ENCODE data around the gene GATAD2A. TPM values are rescaled to one million over a fixed set of nuclear protein-coding genes. Genes with fewer than 3 reads are reported as not detected.
"Not testable (repeated sequence)": the region's sequence is repeated elsewhere in the genome, so short reads cannot be mapped to it uniquely, and the experiment has no call there.

Gene GATAD2A
- total RNA-seq, 1 donor from 2014 or later, result 82.6 TPM

DNA sequence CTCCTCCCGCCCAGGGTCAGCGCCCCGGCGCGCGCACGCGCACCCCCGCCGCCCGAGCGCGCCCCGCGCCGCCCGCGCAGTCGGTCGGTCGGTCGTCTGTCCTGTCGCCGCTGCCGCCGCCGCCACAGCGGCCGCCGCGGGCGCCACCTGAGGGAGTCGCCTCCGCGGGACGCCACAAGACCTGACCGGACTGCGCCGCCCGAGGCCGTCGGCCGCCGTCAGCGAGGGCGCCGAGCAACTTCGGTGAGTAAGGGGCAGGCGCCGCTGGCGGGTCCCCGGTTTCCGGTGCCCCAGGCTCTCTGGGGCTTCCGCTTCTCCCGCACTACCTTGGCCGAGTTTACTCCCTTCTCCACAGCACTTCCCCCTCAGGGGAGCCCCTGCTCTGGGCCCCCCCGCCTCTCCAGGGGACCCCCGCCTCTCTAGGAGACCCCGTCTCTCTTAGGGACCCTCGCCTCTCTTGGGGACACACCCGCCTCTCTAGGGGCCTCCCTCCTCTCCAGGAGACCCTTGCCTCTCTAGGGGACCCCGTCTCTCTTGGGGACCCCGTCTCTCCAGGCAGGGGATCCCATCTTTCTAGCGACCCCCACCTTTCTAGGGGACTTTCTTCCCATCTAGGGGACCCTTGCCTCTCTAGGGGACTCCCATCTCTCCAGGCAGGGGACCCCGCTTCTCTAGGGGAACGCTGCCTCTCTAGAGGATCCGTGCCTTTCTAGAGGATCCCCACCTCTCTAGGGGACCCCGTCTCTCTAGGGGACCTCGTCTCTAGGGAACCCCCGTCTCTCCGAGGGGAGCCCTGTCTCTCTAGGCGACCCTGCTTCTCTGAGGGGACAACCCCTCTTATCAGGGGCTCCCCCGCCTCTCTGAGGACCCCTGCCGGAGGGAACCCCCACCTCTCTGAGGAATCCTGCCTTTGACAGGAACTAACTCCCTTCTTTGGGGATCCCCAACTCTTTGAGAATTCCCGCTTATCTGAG, 19.3 kb upstream of the GATAD2A start:
- Mint-ChIP-seq H3K27ac (ENCODE audit: unreplicated experiment) (peak overlapping the region; percentile 73), H3K9me3 (ENCODE audit: low read depth) (no peaks in the 10 kb centered on the region), H3K36me3 (ENCODE audit: low read depth) (no peaks in the 10 kb centered on the region), H3K4me1 (ENCODE audit: low read depth) (peaks cover 32% of the 10 kb centered on the region), H3K27me3 (ENCODE audit: low read depth) (no peaks in the 10 kb centered on the region), H3K4me3 (ENCODE audit: unreplicated experiment) (peak overlapping the region; percentile 76)
- TF ChIP-seq, protein P1, sequence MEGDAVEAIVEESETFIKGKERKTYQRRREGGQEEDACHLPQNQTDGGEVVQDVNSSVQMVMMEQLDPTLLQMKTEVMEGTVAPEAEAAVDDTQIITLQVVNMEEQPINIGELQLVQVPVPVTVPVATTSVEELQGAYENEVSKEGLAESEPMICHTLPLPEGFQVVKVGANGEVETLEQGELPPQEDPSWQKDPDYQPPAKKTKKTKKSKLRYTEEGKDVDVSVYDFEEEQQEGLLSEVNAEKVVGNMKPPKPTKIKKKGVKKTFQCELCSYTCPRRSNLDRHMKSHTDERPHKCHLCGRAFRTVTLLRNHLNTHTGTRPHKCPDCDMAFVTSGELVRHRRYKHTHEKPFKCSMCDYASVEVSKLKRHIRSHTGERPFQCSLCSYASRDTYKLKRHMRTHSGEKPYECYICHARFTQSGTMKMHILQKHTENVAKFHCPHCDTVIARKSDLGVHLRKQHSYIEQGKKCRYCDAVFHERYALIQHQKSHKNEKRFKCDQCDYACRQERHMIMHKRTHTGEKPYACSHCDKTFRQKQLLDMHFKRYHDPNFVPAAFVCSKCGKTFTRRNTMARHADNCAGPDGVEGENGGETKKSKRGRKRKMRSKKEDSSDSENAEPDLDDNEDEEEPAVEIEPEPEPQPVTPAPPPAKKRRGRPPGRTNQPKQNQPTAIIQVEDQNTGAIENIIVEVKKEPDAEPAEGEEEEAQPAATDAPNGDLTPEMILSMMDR (IDR thresholded peaks at IDR 0.05), result peak; percentile 38
- DNase-seq (ENCODE audit: low spot score), result peak; percentile 84

DNA sequence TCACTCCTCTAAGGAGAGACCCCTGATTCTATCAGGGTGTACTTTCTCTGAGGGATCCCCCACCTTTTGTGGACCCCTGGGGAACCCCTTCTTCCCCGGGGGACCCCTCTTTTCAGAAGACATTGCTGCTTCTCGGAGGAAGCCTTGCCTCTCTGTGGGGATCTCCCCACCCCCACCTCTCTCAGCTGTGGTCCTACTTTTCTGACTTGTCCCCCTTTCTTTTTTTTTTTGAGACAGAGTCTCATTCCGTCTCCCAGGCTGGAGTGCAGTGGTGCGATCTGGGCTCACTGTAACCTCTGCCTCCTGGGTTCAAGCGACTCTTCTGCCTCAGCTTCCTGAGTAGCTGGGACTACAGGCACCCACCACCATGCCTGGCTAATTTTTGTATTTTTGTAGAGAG, 18.4 kb upstream of the GATAD2A start:
- Mint-ChIP-seq H3K4me3 (ENCODE audit: unreplicated experiment) (peak overlapping the region; percentile 72), H3K27me3 (ENCODE audit: low read depth) (no peaks in the 10 kb centered on the region), H3K36me3 (ENCODE audit: low read depth) (no peaks in the 10 kb centered on the region), H3K4me1 (ENCODE audit: low read depth) (peaks cover 38% of the 10 kb centered on the region), H3K9me3 (ENCODE audit: low read depth) (no peaks in the 10 kb centered on the region), H3K27ac (ENCODE audit: unreplicated experiment) (peak overlapping the region; percentile 73)
- DNase-seq (ENCODE audit: low spot score), result no peak
- TF ChIP-seq, protein P1 (IDR thresholded peaks at IDR 0.05), result no peak

DNA sequence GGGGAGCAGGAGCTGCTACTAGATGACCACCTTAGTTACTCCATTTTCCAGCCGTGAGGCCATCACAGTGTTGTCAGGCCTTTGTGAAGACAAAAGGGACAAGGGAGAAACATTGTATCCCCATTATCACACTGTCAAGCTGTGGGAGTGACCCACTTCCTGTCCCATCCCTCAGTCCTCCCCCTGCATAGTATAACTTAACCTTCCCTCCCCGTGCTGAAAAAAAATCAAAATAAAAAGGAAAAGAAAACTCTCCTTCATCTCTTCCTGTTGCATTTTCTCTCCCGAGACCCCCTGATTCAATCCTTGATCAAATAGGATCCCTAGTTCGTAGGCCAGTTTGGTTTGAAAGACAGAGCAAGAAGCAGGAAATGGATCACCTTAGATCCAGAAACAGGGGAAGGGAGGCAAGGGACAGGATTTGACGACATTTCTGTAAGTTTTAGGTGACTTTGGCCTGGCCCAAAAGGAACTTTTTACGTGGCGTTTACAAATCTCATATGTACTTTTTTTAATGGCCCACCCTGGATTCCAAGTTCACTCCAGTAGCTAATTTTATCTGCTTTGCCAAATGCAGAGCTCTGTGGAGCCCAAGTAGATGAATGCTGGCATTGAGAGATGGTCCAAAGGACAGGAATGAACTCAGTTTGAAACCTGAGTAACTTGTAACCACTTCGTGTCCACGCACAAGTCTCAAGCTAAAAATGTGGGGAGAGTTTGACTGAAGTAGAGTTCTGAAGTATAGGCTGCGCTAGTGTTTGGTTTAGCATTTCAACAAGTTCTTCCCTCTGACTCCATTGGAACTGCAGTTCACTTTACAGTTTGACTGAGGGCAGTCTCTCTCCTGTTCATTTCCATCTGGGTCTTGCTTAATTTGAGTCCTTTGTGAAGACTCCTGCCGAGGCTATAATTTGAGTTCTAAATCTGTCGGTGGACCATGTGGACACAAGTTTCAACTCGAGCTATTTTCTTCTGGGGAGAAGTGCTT, 16.6 kb upstream of the GATAD2A start:
- Mint-ChIP-seq H3K9me3 (ENCODE audit: low read depth) (no peaks in the 10 kb centered on the region), H3K27ac (ENCODE audit: unreplicated experiment) (peak overlapping the region; percentile 82), H3K27me3 (ENCODE audit: low read depth) (no peaks in the 10 kb centered on the region), H3K4me3 (ENCODE audit: unreplicated experiment) (peak overlapping the region; percentile 38), H3K36me3 (ENCODE audit: low read depth) (no peaks in the 10 kb centered on the region), H3K4me1 (ENCODE audit: low read depth) (peaks cover 35% of the 10 kb centered on the region)
- TF ChIP-seq, protein P1 (IDR thresholded peaks at IDR 0.05), result no peak
- DNase-seq (ENCODE audit: low spot score), result peak; percentile 4

DNA sequence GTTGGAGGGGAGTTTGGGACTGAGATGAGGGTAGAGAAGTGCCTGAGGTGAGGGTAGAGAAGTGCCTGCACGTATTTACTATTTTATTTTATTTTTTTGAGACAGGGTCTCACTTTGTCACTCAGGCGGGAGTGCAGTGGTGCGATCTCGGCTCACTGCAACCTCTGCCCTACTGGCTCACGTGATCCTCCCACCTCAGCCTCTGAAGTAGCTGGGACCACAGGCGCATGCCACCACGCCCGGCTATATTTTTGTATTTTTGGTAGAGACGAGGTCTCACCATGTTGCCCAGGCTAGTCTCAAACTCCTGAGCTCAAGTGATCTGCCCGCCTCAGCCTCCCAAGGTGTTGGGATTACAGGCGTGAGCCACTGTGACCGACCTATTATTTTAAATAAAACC, 15.8 kb upstream of the GATAD2A start:
- Mint-ChIP-seq H3K4me1 (ENCODE audit: low read depth) (peaks cover 38% of the 10 kb centered on the region), H3K27ac (ENCODE audit: unreplicated experiment) (peak overlapping the region; percentile 82)
- peak; percentile 24 for DNase-seq (ENCODE audit: low spot score)
- not testable (repeated sequence) for H3K4me3 Mint-ChIP-seq (ENCODE audit: unreplicated experiment); H3K9me3 Mint-ChIP-seq (ENCODE audit: low read depth); H3K27me3 Mint-ChIP-seq (ENCODE audit: low read depth); H3K36me3 Mint-ChIP-seq (ENCODE audit: low read depth)

DNA sequence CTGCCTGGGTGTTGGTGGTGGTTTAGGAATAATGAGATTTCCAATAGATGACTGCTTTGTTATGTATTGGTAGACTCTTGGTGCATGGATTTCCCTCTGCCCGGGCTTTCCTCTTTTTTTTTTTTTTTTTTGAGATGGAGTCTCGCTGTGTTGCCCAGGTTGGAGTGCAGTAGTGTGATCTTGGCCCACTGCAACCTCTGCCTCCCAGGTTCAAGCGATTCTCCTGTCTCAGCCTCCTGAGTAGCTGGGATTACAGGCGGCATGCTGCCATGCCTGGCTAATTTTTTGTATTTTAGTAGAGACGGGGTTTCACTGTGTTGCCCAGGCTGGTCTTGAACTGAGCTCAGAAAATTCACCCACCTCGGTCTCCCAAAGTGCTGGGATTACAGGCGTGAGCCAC, 11.1 kb upstream of the GATAD2A start:
- not testable (repeated sequence) for H3K36me3 Mint-ChIP-seq (ENCODE audit: low read depth); H3K27ac Mint-ChIP-seq (ENCODE audit: unreplicated experiment)

More for the DNA sequence above, 11.1 kb upstream of the GATAD2A start:
- DNase-seq (ENCODE audit: low spot score); H3K27me3 Mint-ChIP-seq (ENCODE audit: low read depth); H3K9me3 Mint-ChIP-seq (ENCODE audit: low read depth); H3K4me3 Mint-ChIP-seq (ENCODE audit: unreplicated experiment): not testable (repeated sequence)
- peaks cover 16% of the 10 kb centered on the region for H3K4me1 Mint-ChIP-seq (ENCODE audit: low read depth)
